Parathyroid adenoma (tissue), 2 donors: ENCODE results near the gene ZFHX3.

Source experiments
- H2AFZ ChIP-seq: fragments of 300-600 bp; sonication (generic); one replicate; pipeline ENCODE4 v1.7.0; 2017; ENCODE audit warnings: antibody characterized with exemption, mild to moderate bottlenecking
- H3K27ac ChIP-seq: fragments of 300-600 bp; sonication (generic); one replicate; pipeline ENCODE4 v1.7.0; 2017
- H3K27me3 ChIP-seq: fragments of 300-600 bp; sonication (generic); one replicate; pipeline ENCODE4 v1.7.0; 2017; ENCODE audit warnings: low read length; ENCODE audit not compliant: control insufficient read depth, insufficient read depth
- H3K36me3 ChIP-seq: fragments of 300-600 bp; sonication (generic); one replicate; pipeline ENCODE4 v1.7.0; 2017; ENCODE audit warnings: low read length; ENCODE audit not compliant: control insufficient read depth, insufficient read depth
- H3K4me1 ChIP-seq: fragments of 300-600 bp; sonication (generic); one replicate; pipeline ENCODE4 v1.7.0; 2017; ENCODE audit warnings: control low read depth
- H3K4me2 ChIP-seq: fragments of 300-600 bp; sonication (generic); one replicate; pipeline ENCODE4 v1.7.0; 2017; ENCODE audit warnings: low read length
- H3K4me3 ChIP-seq: fragments of 300-600 bp; sonication (generic); one replicate; pipeline ENCODE4 v1.7.0; 2017; ENCODE audit warnings: low read depth, low read length
- H3K79me2 ChIP-seq: fragments of 300-600 bp; sonication (generic); one replicate; pipeline ENCODE4 v1.7.0; 2017; ENCODE audit warnings: control low read depth
- H3K9ac ChIP-seq: fragments of 300-600 bp; sonication (generic); one replicate; pipeline ENCODE4 v1.7.0; 2017; ENCODE audit warnings: mild to moderate bottlenecking
- H3K9me3 ChIP-seq: fragments of 300-600 bp; sonication (generic); one replicate; pipeline ENCODE4 v1.7.0; 2017; ENCODE audit warnings: low read length; ENCODE audit not compliant: control insufficient read depth
- TF ChIP-seq, protein P1 (sequence below): fragments of 300-600 bp; sonication (generic); IDR thresholded peaks from one replicate; pipeline ENCODE4 v1.7.0; 2017; ENCODE audit warnings: antibody characterized with exemption, mild to moderate bottlenecking
- donor health status: primary hyperparathyroidism.

ZFHX3 gene

DNA sequence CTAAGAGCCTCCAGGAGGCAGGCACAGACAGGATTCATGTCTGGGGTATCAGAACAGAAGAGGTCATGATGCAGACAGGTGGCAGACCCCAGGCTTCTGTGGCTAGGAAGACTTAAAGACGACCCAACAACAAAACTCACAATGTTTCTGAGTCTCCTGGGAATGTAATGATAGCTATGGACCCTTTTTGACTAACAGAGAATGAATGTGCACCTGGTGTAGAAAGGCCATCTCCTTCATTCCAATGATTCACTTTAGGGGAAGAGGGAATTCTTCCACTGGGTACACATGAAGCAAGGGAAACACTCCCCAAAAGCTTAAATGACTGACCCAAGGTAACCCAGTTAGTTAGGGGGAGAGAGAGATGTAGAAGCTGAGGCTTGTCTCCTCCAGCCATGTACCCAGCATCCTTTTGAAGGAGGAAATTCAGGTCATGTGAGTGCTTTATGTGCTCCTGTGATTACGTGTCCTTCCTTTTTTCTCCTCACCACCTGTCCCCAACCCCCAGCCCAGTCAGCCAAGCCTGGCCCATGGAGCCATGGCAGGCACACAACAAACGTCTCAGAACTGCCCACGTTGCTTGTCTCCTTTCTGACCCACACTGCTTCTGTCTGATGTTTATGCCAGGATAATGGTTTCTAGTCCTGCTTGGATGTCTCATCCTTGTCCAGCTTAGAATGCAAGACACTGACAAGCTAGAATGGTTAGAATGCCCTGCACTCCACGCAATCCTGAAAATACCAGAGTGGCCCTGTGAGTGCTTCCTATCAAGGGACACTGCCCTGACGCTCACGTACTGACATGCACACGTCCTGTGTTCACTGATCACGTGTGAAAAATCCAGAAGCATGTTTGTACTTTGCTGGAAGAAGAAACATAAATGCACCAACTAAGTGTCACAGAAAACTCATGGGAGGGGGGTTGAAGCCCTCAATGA, 156.4 kb downstream of the ZFHX3 start:
- TF ChIP-seq, protein P1, sequence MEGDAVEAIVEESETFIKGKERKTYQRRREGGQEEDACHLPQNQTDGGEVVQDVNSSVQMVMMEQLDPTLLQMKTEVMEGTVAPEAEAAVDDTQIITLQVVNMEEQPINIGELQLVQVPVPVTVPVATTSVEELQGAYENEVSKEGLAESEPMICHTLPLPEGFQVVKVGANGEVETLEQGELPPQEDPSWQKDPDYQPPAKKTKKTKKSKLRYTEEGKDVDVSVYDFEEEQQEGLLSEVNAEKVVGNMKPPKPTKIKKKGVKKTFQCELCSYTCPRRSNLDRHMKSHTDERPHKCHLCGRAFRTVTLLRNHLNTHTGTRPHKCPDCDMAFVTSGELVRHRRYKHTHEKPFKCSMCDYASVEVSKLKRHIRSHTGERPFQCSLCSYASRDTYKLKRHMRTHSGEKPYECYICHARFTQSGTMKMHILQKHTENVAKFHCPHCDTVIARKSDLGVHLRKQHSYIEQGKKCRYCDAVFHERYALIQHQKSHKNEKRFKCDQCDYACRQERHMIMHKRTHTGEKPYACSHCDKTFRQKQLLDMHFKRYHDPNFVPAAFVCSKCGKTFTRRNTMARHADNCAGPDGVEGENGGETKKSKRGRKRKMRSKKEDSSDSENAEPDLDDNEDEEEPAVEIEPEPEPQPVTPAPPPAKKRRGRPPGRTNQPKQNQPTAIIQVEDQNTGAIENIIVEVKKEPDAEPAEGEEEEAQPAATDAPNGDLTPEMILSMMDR = no peak
- H3K27ac ChIP-seq = no peak overlapping the region

DNA sequence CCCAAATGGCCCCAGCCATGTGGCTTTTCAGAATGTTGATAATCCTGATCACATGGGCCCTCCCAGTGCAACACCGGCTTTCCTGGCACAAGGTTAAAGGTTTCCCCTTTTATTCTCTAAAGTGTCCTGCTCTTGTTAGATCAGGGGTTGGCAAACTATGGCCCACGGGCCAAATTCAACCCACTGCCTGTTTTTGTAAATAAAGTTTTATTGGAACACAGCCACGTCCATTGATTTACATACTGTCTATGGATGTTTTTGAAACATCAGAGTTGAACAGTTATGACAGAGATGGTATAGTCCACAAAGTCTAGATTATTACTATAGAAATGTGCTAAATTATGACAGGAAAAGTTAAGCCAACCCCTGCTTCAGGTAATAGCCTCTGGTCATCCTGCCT, 157.3 kb downstream of the ZFHX3 start:
- peaks cover 35% of the 10 kb centered on the region for H3K79me2 ChIP-seq
- H3K9me3 ChIP-seq = no peaks in the 10 kb centered on the region
- no peak overlapping the region for H3K9ac ChIP-seq
- no peaks in the 10 kb centered on the region for H3K36me3 ChIP-seq
- peaks cover 2% of the 10 kb centered on the region for H3K4me1 ChIP-seq
- no peak overlapping the region for H3K27ac ChIP-seq
- H3K4me3 ChIP-seq = no peak overlapping the region
- no peak overlapping the region for H3K4me2 ChIP-seq
- no peak overlapping the region for H2AFZ ChIP-seq
- TF ChIP-seq, protein P1 = no peak
- no peaks in the 10 kb centered on the region for H3K27me3 ChIP-seq

More for the DNA sequence above, 156.4 kb downstream of the ZFHX3 start:
- Histone ChIP-seq H3K27me3 (no peaks in the 10 kb centered on the region), H3K79me2 (peaks cover 31% of the 10 kb centered on the region), H3K9ac (no peak overlapping the region), H2AFZ (no peak overlapping the region), H3K4me3 (no peak overlapping the region), H3K4me2 (no peak overlapping the region), H3K4me1 (no peaks in the 10 kb centered on the region), H3K9me3 (no peaks in the 10 kb centered on the region), H3K36me3 (no peaks in the 10 kb centered on the region)

DNA sequence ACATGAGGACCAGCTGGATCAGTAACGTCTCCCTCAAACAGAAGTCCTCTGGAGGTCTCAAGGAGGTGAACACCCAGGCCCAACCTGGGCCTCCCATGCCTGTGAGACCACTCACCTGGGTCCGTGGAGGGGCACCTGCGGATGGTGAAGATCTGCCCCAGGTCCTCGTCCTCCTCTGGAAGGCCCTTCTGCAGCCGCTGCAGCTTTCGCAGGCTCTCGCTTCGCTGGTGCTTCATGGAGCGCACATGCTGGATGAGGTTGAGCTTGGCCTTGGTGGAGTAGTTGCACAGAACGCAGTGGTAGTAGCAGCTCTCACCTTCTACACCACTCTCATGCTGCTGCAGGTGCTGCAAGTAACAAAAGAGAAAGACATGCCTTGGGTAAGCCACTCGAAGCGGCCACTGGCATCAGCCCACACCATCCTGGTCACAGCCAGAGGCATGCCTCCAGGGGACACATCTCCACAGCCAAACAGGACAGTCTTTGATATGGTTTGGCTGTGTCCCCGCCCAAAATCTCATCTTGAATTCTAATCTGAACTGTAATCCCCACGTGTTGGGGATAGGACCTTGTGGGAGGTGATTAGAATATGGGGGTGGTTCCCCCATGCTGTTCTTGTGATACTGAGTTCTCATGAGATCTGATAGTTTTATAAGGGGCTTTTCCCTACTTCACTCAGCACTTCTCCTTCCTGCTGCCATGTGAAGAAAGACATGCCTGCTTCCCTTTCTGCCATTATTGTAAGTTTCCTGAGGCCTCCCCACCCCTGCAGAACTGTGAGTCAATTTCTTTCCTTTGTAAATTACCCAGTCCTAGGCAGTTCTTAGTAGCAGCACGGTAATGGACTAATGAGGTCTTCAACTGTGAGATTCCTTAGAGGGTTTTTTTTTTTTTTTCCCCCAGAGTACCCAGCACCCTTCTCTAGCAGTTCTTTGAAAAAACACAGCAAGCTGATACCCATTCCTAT, 158.0 kb downstream of the ZFHX3 start:
- TF ChIP-seq, protein P1 = no peak
- no peak overlapping the region for H3K27ac ChIP-seq
- H3K36me3 ChIP-seq = no peaks in the 10 kb centered on the region

DNA sequence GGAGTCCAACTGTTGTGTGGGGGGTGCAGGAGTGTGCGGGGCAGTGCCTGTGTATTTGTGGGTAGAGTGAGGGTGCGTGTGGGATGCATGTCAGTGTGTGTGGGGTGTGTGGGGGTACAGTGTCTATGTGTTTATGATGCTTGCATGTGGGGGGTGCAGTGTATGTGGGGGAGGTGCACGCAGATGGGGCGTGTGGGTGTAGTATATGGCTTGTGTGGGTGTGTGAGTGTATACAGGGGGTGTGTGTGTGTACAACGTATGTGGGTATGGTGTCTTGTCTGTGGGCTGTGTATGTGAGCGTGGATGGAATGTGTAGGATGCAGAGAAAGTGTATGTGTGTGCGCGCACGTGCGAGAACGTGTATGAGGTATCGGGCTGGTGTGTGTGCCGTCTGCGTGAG, 160.4 kb downstream of the ZFHX3 start:
- no peak overlapping the region for H3K9ac ChIP-seq
- no peak overlapping the region for H3K4me2 ChIP-seq
- H3K27ac ChIP-seq = no peak overlapping the region
- TF ChIP-seq, protein P1 = no peak
- H3K27me3 ChIP-seq = no peaks in the 10 kb centered on the region
- no peak overlapping the region for H3K4me3 ChIP-seq
- no peaks in the 10 kb centered on the region for H3K9me3 ChIP-seq
- no peaks in the 10 kb centered on the region for H3K36me3 ChIP-seq
- H2AFZ ChIP-seq = no peak overlapping the region
- H3K79me2 ChIP-seq = peaks cover 34% of the 10 kb centered on the region
- peaks cover 2% of the 10 kb centered on the region for H3K4me1 ChIP-seq

More for the DNA sequence above, 158.0 kb downstream of the ZFHX3 start:
- no peak overlapping the region for H3K4me2 ChIP-seq
- H3K4me1 ChIP-seq = peaks cover 2% of the 10 kb centered on the region
- H3K9ac ChIP-seq = no peak overlapping the region
- peaks cover 34% of the 10 kb centered on the region for H3K79me2 ChIP-seq
- no peaks in the 10 kb centered on the region for H3K27me3 ChIP-seq
- H3K9me3 ChIP-seq = no peaks in the 10 kb centered on the region
- no peak overlapping the region for H3K4me3 ChIP-seq
- no peak overlapping the region for H2AFZ ChIP-seq
